Vagina (tissue), 2 donors: ENCODE measurements around the gene GABBR2.

Experiments
- CTCF ChIP-seq, 3 experiments: fragments of 450-650 bp in 2 of 3; fragments of 200-600 bp in 1 of 3; sonication (generic) in 1 of 3; IDR thresholded peaks; one replicate each; pipeline ENCODE4 v1.5.1; 2017 to 2019; ENCODE audit warnings: antibody characterized with exemption in 3 of 3, mild to moderate bottlenecking in 2 of 3, moderate library complexity in 2 of 3
- POLR2AphosphoS5 ChIP-seq, 2 donors: sonication (generic); formaldehyde crosslinking; IDR thresholded peaks; one replicate each; pipeline ENCODE4 v1.9.0; 2017; ENCODE audit warnings: antibody characterized with exemption in 2 of 2, mild to moderate bottlenecking in 2 of 2, low read depth in 1 of 2; ENCODE audit not compliant: insufficient read depth in 1 of 2

GRCh38 chr9:98367371-98367900, 341.3 kb downstream of the GABBR2 start:
- TF ChIP-seq CTCF (IDR thresholded peaks at IDR 0.05): no peak
- TF ChIP-seq POLR2AphosphoS5 (IDR thresholded peaks at IDR 0.05; ENCODE audit: insufficient read depth in 1 of 2, low read depth in 1 of 2): no peak
